Osteocyte (in vitro differentiated cells): ENCODE results near the gene RGS11. TPM values are rescaled to one million over a fixed set of nuclear protein-coding genes. Genes with fewer than 3 reads are reported as not detected.
"Not testable (repeated sequence)": the region's sequence is repeated elsewhere in the genome, so short reads cannot be mapped to it uniquely, and the experiment has no call there.

ENCODE experiments used
- DNase-seq: peaks from one replicate; pipeline ENCODE4 v3.0.0; 2021; ENCODE audit warnings: mixed read lengths; ENCODE audit not compliant: unreplicated experiment; ENCODE audit errors: extremely low spot score
- H3K27ac Mint-ChIP-seq: one replicate; pipeline ENCODE4 v1.8.0; 2021; ENCODE audit warnings: mild to moderate bottlenecking, mixed read lengths; ENCODE audit not compliant: unreplicated experiment
- H3K27me3 Mint-ChIP-seq: one replicate; pipeline ENCODE4 v1.8.0; 2021; ENCODE audit warnings: mixed read lengths; ENCODE audit not compliant: unreplicated experiment
- H3K36me3 Mint-ChIP-seq: one replicate; pipeline ENCODE4 v1.8.0; 2021; ENCODE audit warnings: mixed read lengths; ENCODE audit not compliant: unreplicated experiment
- H3K4me1 Mint-ChIP-seq: one replicate; pipeline ENCODE4 v1.8.0; 2021; ENCODE audit warnings: mixed read lengths; ENCODE audit not compliant: unreplicated experiment
- H3K4me3 Mint-ChIP-seq: one replicate; pipeline ENCODE4 v1.8.0; 2021; ENCODE audit warnings: mild to moderate bottlenecking, moderate library complexity, mixed read lengths; ENCODE audit not compliant: unreplicated experiment
- H3K9me3 Mint-ChIP-seq: one replicate; pipeline ENCODE4 v1.8.0; 2021; ENCODE audit warnings: mixed read lengths; ENCODE audit not compliant: unreplicated experiment
- total RNA-seq: library from RNA; stranded (reverse); gene quantifications from 2 replicates; pipeline ENCODE4 v1.2.1, GENCODE V29; 2021
- TF ChIP-seq, protein P1 (sequence below): fragments of 200-600 bp; sonication (generic); IDR thresholded peaks from 2 replicates; pipeline ENCODE4 v1.5.0; 2021; ENCODE audit warnings: antibody characterized with exemption, mild to moderate bottlenecking, moderate library complexity

The RGS11 gene
- total RNA-seq, 1 donor from 2014 or later: 9.5 TPM

GRCh38 chr16:230949-231348, 44.8 kb downstream of the RGS11 start:
- Mint-ChIP-seq H3K27ac (no peak overlapping the region), H3K27me3 (no peaks in the 10 kb centered on the region), H3K36me3 (peaks cover 15% of the 10 kb centered on the region), H3K4me1 (peaks cover 32% of the 10 kb centered on the region), H3K9me3 (no peaks in the 10 kb centered on the region), H3K4me3 (no peak overlapping the region)
- DNase-seq: no peak
- TF ChIP-seq, protein P1, sequence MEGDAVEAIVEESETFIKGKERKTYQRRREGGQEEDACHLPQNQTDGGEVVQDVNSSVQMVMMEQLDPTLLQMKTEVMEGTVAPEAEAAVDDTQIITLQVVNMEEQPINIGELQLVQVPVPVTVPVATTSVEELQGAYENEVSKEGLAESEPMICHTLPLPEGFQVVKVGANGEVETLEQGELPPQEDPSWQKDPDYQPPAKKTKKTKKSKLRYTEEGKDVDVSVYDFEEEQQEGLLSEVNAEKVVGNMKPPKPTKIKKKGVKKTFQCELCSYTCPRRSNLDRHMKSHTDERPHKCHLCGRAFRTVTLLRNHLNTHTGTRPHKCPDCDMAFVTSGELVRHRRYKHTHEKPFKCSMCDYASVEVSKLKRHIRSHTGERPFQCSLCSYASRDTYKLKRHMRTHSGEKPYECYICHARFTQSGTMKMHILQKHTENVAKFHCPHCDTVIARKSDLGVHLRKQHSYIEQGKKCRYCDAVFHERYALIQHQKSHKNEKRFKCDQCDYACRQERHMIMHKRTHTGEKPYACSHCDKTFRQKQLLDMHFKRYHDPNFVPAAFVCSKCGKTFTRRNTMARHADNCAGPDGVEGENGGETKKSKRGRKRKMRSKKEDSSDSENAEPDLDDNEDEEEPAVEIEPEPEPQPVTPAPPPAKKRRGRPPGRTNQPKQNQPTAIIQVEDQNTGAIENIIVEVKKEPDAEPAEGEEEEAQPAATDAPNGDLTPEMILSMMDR: no peak

DNA sequence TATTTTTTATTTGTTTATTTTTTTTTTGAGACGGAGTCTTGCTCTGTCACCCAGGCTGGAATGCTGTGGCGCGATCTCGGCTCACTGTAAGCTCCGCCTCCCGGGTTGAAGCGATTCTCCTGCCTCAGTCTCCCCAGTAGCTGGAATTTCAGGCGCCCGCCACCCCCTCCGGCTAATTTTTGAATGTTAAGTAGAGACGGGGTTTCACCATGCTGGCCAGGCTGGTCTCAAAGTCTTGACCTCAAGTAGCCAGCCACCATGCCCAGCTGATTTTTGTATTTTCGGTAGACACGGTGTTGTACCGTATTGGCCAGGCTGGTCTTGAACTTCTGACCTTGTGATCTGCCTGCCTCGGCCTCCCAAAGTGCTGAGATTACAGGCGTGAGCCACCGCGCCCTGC, 45.4 kb downstream of the RGS11 start:
- Mint-ChIP-seq H3K36me3 (peaks cover 19% of the 10 kb centered on the region), H3K4me1 (peaks cover 29% of the 10 kb centered on the region)
- not testable (repeated sequence) for H3K9me3 Mint-ChIP-seq, DNase-seq, H3K4me3 Mint-ChIP-seq, H3K27me3 Mint-ChIP-seq, H3K27ac Mint-ChIP-seq

DNA sequence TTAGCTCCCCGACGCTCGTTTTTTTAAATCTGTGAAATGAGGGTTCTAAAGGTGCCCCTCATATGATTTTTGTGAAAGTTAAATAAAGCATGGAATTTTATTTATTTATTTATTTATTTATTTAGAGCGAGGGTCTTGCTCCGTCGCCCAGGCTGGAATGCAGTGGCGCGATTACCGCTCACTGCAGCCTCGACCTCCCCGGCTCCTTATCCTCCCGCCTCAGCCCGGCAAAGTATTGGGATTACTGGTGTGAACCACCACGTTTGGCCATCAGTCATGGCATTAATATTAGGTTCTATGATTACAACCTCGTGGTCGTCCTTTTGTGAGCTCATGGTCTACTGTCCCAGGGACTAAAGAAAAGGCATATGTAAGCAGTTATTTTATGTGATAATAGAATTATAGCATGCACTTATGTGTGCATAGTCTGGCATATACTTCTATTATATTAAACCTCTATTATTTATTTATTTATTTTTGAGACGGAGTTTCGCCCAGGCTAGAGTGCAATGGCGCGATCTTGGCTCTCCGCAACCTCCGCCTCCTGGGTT, 45.9 kb downstream of the RGS11 start:
- no peak for DNase-seq
- TF ChIP-seq, protein P1: no peak
- Mint-ChIP-seq H3K36me3 (peaks cover 19% of the 10 kb centered on the region), H3K4me1 (peaks cover 26% of the 10 kb centered on the region), H3K9me3 (no peaks in the 10 kb centered on the region), H3K27me3 (no peaks in the 10 kb centered on the region), H3K27ac (peak overlapping the region; percentile 23), H3K4me3 (peak overlapping the region; percentile 55)

GRCh38 chr16:228852-229730, 46.7 kb downstream of the RGS11 start, which contains the start of gene LUC7L:
Gene LUC7L, minus strand, starts transcription at chr16:229449. Its CDS starts 110 bp downstream, at chr16:229339.
- Mint-ChIP-seq H3K27ac (peak within 1 kb of the TSS; percentile 90), H3K36me3 (peaks cover 19% of the 10 kb centered on the region), H3K4me1 (peaks cover 26% of the 10 kb centered on the region), H3K4me3 (peak within 1 kb of the TSS; percentile 90), H3K27me3 (no peaks in the 10 kb centered on the region), H3K9me3 (no peaks in the 10 kb centered on the region)
- TF ChIP-seq, protein P1: no peak
- peak; percentile 96 for DNase-seq

- H3K36me3 Mint-ChIP-seq: peaks cover 19% of the 10 kb centered on the region
- H3K4me1 Mint-ChIP-seq: peaks cover 26% of the 10 kb centered on the region
- no peaks in the 10 kb centered on the region for H3K9me3 Mint-ChIP-seq
- no peaks in the 10 kb centered on the region for H3K27me3 Mint-ChIP-seq
- no peak for DNase-seq
- H3K4me3 Mint-ChIP-seq: peak overlapping the region; percentile 90
- H3K27ac Mint-ChIP-seq: peak overlapping the region; percentile 90
- TF ChIP-seq, protein P1: no peak
Measured at GRCh38 chr16:228151-228851, 47.4 kb downstream of the RGS11 start.
